HUES48 (cell line): ENCODE data around the gene ANKLE1.

Experiments used
- H3K27ac ChIP-seq: one replicate; pipeline ENCODE4 v1.7.0; 2013; ENCODE audit warnings: low read depth, low read length, inconsistent platforms
- H3K27me3 ChIP-seq: 2 replicates; pipeline ENCODE4 v1.6.1; 2013; ENCODE audit warnings: mild to moderate bottlenecking, low read length; ENCODE audit not compliant: control insufficient read depth, insufficient read depth
- H3K36me3 ChIP-seq: 2 replicates; pipeline ENCODE4 v1.6.1; 2013; ENCODE audit warnings: low read length; ENCODE audit not compliant: control insufficient read depth, insufficient read depth
- H3K4me1 ChIP-seq: 2 replicates; pipeline ENCODE4 v1.6.1; 2013; ENCODE audit warnings: mild to moderate bottlenecking, low read length; ENCODE audit not compliant: control insufficient read depth, insufficient read depth
- H3K4me3 ChIP-seq: 2 replicates; pipeline ENCODE4 v1.5.1; 2013; ENCODE audit warnings: mild to moderate bottlenecking, low read depth, low read length
- H3K9ac ChIP-seq: 2 replicates; pipeline ENCODE4 v1.6.1; 2013; ENCODE audit warnings: mild to moderate bottlenecking, low read depth, low read length, moderate library complexity
- H3K9me3 ChIP-seq: 2 replicates; pipeline ENCODE4 v1.6.1; 2013; ENCODE audit warnings: low read length; ENCODE audit not compliant: control insufficient read depth, insufficient read depth

ANKLE1 gene

GRCh38 chr19:17330262-17331044, 48.8 kb downstream of the ANKLE1 start:
- no peaks in the 10 kb centered on the region for H3K9me3 ChIP-seq
- no peaks in the 10 kb centered on the region; the same call in 1 of the 2 replicates for H3K27me3 ChIP-seq
- peaks cover 10% of the 10 kb centered on the region for H3K36me3 ChIP-seq
- H3K9ac ChIP-seq, result no peak overlapping the region
- H3K27ac ChIP-seq, result no peak overlapping the region
- H3K4me1 ChIP-seq, result 0 out of 2 replicates have a peak, but pooled peaks cover 3% of the 10 kb centered on the region
- no peak overlapping the region for H3K4me3 ChIP-seq

DNA sequence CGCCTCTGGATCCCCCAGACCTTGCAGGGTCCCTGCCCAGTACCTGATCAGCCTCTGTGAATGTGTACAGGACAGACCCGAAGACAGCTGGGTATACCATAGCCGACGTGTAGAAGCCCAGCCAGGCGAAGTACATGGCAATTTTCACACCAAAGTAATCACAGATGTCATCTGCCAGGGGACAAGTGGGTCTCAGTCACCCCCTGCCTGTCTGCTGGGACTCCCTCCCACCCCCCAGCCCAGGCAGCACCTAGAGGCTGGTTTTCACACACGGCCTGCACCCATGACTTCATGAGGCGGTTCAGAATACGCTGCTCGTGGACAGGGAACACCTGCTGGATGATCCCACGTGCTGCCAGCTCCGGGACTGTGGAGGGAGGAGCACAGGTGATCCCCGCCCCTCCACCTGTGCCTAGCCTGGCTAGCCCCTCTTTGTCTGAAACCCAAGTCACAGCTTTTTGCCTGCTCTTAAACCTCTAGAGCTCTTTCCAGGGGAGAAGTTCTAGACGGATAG, 49.4 kb downstream of the ANKLE1 start:
- peaks cover 8% of the 10 kb centered on the region for H3K36me3 ChIP-seq
- no peaks in the 10 kb centered on the region for H3K9me3 ChIP-seq
- no peak overlapping the region for H3K27ac ChIP-seq
- no peak overlapping the region for H3K4me3 ChIP-seq
- H3K9ac ChIP-seq, result no peak overlapping the region
- H3K27me3 ChIP-seq, result no peaks in the 10 kb centered on the region; the same call in 1 of the 2 replicates
- H3K4me1 ChIP-seq, result 0 out of 2 replicates have a peak, but pooled peaks cover 3% of the 10 kb centered on the region

DNA sequence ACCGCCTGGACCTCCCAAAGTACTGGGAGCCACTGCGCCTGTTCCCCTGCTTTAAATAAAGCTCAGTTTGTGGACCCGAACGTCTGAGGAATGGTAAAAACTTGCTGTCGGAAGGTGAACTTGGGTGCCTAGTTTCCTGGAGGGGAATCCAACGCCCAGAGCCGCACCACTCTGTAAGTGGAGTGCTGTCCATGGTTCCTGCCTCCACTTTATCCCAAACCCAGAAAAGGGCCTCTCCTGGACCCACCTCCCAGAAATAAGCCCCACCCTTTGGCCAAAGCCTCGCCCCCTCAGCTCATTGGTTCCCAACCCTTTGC, 50.6 kb downstream of the ANKLE1 start:
- Histone ChIP-seq H3K27ac (no peak overlapping the region), H3K4me3 (no peak overlapping the region), H3K9me3 (no peaks in the 10 kb centered on the region), H3K27me3 (no peaks in the 10 kb centered on the region; the same call in 1 of the 2 replicates), H3K4me1 (0 out of 2 replicates have a peak, but pooled peaks cover 3% of the 10 kb centered on the region), H3K36me3 (no peaks in the 10 kb centered on the region), H3K9ac (no peak overlapping the region)

- no peaks in the 10 kb centered on the region; the same call in 1 of the 2 replicates for H3K27me3 ChIP-seq
- no peak overlapping the region for H3K27ac ChIP-seq
- H3K36me3 ChIP-seq, result no peaks in the 10 kb centered on the region
- H3K9ac ChIP-seq, result no peak overlapping the region
- H3K9me3 ChIP-seq, result no peaks in the 10 kb centered on the region
- H3K4me3 ChIP-seq, result no peak overlapping the region; the same call in 1 of the 2 replicates
- 0 out of 2 replicates have a peak, but pooled peaks cover 3% of the 10 kb centered on the region for H3K4me1 ChIP-seq
Measured at GRCh38 chr19:17332677-17333581, 51.2 kb downstream of the ANKLE1 start.

DNA sequence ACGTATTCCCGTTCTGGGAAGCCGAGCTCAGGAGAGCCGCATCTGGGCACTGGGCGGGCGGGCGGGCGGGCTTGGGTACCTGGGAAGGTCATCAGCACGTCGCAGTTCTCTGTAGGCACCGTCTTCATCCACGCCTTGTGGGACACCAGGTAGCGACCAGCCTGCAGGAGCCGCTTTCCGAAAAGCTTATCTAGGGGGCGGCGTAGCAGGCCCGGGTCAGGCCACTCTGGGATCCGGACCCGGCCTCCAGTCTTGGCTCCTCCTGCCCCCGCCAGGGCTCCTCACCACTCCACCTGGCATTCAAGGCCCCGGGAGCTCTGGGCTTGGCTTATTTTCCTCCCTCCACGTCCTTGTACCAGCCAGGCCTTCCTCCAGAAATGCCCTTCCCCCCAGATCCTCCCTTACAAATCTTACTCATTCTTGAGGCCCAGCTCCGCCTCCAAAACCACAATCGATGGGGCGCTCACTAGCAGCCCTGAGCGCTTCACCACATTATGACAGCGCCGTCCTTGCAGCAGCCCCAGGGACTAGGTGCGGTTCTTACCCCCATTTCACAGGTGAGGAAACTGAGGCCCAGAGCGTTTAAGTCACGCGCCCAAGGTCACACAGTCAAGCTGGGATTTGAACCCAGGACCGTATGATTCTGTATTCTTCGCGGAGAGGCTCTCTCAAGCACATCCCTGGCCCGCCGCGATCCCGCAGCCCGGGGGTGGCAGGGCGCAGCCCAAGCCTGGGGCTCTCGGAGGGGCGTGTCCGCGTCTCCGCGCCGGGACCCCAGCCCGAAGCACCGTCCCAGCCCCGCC, 52.1 kb downstream of the ANKLE1 start:
- H3K36me3 ChIP-seq, result peaks cover 2% of the 10 kb centered on the region; the same call in 1 of the 2 replicates
- H3K27me3 ChIP-seq, result no peaks in the 10 kb centered on the region; the same call in 1 of the 2 replicates
- H3K27ac ChIP-seq, result peak overlapping the region; percentile 71
- H3K4me3 ChIP-seq, result peak overlapping the region; percentile 88
- no peaks in the 10 kb centered on the region for H3K9me3 ChIP-seq
- H3K9ac ChIP-seq, result peak overlapping the region; percentile 78; the same call in 1 of the 2 replicates
- H3K4me1 ChIP-seq, result peaks cover 10% of the 10 kb centered on the region; the same call in 1 of the 2 replicates

- H3K9me3 ChIP-seq, result no peaks in the 10 kb centered on the region
- H3K36me3 ChIP-seq, result peaks cover 4% of the 10 kb centered on the region; the same call in 1 of the 2 replicates
- no peaks in the 10 kb centered on the region for H3K27me3 ChIP-seq
- H3K4me1 ChIP-seq, result peaks cover 9% of the 10 kb centered on the region; the same call in 1 of the 2 replicates
- H3K4me3 ChIP-seq, result peak within 1 kb of the TSS; percentile 88
- H3K27ac ChIP-seq, result peak within 1 kb of the TSS; percentile 71
- peak within 1 kb of the TSS; percentile 78 for H3K9ac ChIP-seq
Measured at GRCh38 chr19:17334414-17335409, 53.0 kb downstream of the ANKLE1 start, which contains the start of gene ANO8. TSS of gene ANO8 (minus strand) at chr19:17334855. CDS start at chr19:17334670, 185 bp downstream.

DNA sequence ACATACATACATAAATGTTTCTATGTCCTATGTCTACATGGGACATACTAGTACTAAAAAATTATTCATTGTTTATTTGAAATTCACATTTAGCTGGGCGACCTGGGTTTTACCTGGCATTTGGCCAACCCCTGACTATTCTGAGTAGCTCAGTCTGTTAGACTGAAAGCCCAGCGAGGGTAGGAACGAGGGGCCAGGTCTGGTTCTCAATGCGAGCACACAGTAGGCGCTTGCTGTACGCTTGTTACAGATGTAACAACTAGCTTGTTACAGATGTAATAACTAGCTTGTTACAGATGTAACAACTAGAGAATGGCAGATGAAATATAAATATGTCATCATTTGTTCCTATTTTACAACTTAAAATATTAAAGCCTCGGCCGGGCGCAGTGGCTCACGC, 53.9 kb downstream of the ANKLE1 start:
- H3K4me1 ChIP-seq, result peaks cover 9% of the 10 kb centered on the region; the same call in 1 of the 2 replicates
- no peak overlapping the region for H3K27ac ChIP-seq
- no peaks in the 10 kb centered on the region for H3K9me3 ChIP-seq
- no peak overlapping the region for H3K4me3 ChIP-seq
- H3K27me3 ChIP-seq, result no peaks in the 10 kb centered on the region
- H3K9ac ChIP-seq, result no peak overlapping the region
- H3K36me3 ChIP-seq, result peaks cover 4% of the 10 kb centered on the region; the same call in 1 of the 2 replicates
